ENCODE measurements around the gene CLEC4G.
A peak's percentile ranks its signal among the peaks of the same experiment; 100 is the strongest.

The CLEC4G gene

GRCh38 chr19:7678971-7679751 is 52.7 kb downstream of the CLEC4G start:
- peak; percentile 23 for DNase-seq
- Histone ChIP-seq H3K4me3 (ENCODE audit: low read length) (no peak overlapping the region), H3K4me1 (ENCODE audit: low read length) (0 out of 2 replicates have a peak, but pooled peaks cover 3% of the 10 kb centered on the region), H4K20me1 (ENCODE audit: insufficient read depth, low read length) (no peaks in the 10 kb centered on the region), H3K9ac (ENCODE audit: low read length) (no peak overlapping the region), H3K4me2 (ENCODE audit: low read depth, low read length) (no peak overlapping the region), H3F3A (ENCODE audit: insufficient read depth, low read length) (no peaks in the 10 kb centered on the region), H3K36me3 (replicated peaks; ENCODE audit: insufficient read depth, low read length) (no peaks in the 10 kb centered on the region), H3K9me3 (replicated peaks; ENCODE audit: insufficient read depth, low read length) (no peaks in the 10 kb centered on the region), H3K79me2 (ENCODE audit: low read length) (peaks cover 13% of the 10 kb centered on the region), H3K27ac (ENCODE audit: low read length) (no peak overlapping the region), H3K9me2 (replicated peaks; ENCODE audit: insufficient read depth, low read length) (no peaks in the 10 kb centered on the region), H2AFZ (ENCODE audit: low read length) (no peak overlapping the region), H3K27me3 (replicated peaks; ENCODE audit: insufficient read depth, low read length) (peaks cover 44% of the 10 kb centered on the region)
- TF ChIP-seq EZH2 (optimal IDR thresholded peaks at IDR 0.05; ENCODE audit: low read depth, low read length) = no peak
- TF ChIP-seq CTCF (IDR thresholded peaks at IDR 0.05; ENCODE audit: low read length) = peak; percentile 38
- no peak for TF ChIP-seq EZH2phosphoT487 (IDR thresholded peaks at IDR 0.05; ENCODE audit: low read length)
